Fibroblast of skin of back (primary cell): Measurements from ENCODE around the gene ZNF479. TPM values are rescaled to one million over a fixed set of nuclear protein-coding genes. Genes with fewer than 3 reads are reported as not detected.
"Not testable (repeated sequence)": the region's sequence is repeated elsewhere in the genome, so short reads cannot be mapped to it uniquely, and the experiment has no call there.

Source experiments
- DNase-seq: peaks from one replicate; pipeline ENCODE4 v3.0.0-alpha.2; 2013
- polyA plus RNA-seq, 2 experiments: library from polyadenylated mRNA; unstranded; fragments of 120-200 nt; gene quantifications; one replicate each; pipeline ENCODE4 v1.2.1, GENCODE V29; 2013; ENCODE audit not compliant: insufficient read length in 2 of 2

The ZNF479 gene
- not detected for polyA plus RNA-seq (2013, experiment 1 of 2; ENCODE audit: insufficient read length)
- polyA plus RNA-seq (2013, experiment 2 of 2; ENCODE audit: insufficient read length), result not detected

DNA sequence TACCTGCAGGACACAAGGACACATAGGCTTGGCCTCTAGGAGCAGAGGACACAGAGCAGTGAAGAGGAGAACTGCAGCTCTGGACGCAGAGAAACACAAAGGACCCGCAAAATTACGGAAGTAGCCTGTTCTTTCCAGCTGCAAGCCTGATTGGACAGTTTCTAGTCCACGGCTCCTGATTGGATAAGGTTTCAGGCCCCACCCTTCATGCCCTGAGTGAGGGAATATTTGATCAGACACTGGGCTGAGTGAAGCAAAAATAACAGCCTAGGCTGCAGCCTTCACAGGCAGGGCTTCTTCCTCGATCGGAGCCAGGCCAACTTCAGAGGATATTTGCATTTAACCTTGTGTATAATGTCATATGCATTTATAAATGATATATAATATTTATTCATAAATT, at the start of gene ZNF479:
Gene ZNF479 (minus strand): TSS at position 101 of the 400 bp plus-strand sequence. CDS start 112 bp downstream, outside the sequence.
- not testable (repeated sequence) for DNase-seq

GRCh38 chr7:57182031-57182430, 49.8 kb upstream of the ZNF479 start:
- no peak for DNase-seq

DNA sequence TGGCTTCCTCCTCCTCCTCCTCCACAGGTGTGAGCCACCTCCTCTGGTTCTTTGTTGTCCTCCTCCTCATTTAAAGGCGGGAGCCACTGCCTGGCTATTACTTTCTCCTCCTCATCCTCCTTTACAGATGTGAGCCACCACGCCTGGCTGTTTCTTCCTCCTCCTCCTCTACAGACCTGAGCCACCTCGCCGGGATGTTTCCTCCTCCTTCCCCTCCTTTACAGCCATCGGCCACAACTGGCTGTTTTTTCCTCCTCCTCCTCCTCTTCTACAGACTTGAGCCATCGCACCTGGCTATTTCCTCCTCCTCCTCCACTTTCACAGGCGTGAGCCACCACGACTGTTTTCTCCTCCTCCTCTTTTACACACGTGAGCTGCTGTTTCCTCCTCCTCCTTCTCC, 49.0 kb upstream of the ZNF479 start:
- DNase-seq, result no peak

DNA sequence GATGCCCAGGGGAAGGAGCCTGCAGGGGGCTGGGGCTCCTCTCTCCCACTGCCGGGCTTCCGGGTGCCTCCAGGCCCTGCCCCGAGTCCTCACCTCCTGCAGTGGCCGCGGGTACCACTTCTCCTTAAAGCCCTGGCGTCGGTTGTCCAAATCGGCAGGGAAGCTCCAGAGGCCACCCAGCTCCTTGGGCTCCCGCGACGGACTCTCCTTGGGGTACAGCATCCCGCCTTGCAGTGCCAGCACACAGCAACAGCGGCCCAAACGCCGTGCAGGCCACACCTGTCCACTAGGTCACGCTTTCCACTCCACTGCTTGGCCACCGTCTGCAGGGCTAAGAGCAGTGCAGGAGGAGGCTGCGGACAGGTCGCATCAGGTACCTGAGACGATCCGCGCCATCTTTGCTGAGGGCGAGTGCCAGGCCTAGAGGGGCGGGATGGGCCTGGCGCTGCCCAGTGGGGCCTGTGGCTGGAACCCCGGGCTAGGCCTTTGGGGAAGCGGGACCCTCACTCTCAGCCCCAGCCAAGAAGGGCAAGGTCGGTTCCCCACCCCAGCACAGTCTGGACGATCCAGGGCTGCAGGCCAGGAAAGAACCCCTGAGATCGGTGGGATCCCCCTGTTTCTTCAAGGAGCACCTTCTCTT, 47.7 kb upstream of the ZNF479 start:
- DNase-seq, result no peak

DNA sequence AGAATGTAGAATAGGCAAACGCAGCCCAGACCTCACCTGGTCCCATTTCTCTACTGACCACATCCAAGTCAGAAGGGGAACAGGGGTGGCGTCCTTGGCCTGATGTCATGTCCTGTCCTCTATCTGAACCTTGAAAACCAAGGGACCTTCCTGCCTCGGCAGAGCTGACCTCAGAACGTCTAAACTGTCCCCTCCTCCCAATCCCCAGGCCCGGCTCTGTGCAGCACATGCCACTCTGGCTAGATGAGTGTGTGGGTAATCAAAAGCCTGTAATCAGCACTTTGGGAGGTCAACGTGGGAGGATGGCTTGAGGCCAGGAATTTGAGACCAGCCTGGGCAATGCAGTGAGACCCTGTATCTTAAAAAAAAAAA, 46.5 kb upstream of the ZNF479 start:
- no peak for DNase-seq

- no peak for DNase-seq
These were observed 45.9 kb upstream of the ZNF479 start for GRCh38 chr7:57177856-57178767.

DNA sequence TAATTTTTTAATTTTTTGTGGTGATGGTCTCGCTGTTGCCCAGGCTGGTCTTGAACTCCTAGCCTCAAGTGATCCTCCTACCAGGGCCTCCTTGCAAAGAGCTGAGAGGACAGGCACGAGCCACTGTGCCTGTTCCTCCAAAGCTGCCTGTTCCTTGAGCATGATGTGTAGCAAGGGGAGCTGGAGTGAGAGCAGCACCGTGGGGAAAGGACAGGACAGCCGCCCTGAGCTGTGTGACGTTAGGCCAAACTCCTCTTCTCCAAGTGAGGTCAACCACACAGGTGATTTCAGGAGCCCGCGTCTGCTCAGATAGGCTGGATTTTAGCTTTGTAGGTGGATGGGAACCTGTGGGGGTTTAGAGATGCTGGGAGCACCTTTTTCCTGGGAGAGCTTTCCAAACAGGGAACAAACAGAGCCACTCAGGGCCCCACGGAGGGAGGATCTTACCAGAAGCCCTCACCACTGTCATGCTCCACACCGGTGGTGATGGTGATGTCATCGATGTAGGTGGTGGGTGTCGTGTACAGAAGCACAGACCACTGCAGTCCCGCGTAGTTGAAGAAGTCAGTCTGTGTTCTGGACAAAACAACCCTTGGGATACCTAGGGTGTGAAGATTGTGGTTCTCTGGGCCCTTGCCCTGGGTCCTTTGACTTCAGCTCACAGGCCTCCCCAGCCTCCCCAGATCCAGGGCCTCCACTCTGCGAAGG, 44.8 kb upstream of the ZNF479 start:
- no peak for DNase-seq

- DNase-seq, result no peak
These were observed 33.2 kb upstream of the ZNF479 start for GRCh38 chr7:57165285-57165899.

DNA sequence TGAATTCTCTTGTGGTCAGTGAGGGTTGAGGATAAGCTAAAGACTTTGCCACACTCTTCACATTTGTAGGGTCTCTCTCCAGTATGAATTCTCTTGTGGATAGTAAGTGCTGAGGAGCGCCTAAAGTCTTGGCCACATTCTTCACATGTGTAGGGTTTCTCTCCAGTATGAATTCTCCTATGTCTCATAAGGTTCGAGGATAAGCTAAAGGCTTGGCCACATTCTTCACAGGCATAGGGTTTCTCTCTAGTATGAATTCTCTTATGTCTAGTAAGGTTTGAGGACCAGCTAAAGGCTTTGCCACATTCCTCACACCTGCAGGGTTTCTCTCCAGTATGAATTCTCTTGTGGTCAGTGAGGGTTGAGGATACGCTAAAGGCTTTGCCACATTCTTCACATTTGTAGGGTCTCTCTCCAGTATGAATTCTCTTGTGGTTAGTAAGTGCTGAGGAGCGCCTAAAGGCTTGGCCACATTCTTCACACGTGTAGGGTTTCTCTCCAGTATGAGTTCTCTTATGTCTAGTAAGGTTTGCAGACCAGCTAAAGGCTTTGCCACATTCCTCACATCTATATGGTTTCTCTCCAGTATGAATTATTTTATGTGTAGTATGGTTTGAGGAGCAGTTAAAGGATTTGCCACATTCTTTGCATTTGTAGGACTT, 12.0 kb downstream of the ZNF479 start:
- DNase-seq, result not testable (repeated sequence)
